IPS-18a (cell line): ENCODE measurements around the gene DDX27.
"Not testable (repeated sequence)": the region's sequence is repeated elsewhere in the genome, so short reads cannot be mapped to it uniquely, and the experiment has no call there.

Experiments used
- H3K27ac ChIP-seq: one replicate; pipeline ENCODE4 v1.5.1; 2013; ENCODE audit warnings: low read length
- H3K27me3 ChIP-seq: one replicate; pipeline ENCODE4 v1.6.1; 2013; ENCODE audit warnings: mild to moderate bottlenecking, low read length; ENCODE audit not compliant: control insufficient read depth, insufficient read depth
- H3K36me3 ChIP-seq: one replicate; pipeline ENCODE4 v1.6.1; 2013; ENCODE audit warnings: low read depth, low read length; ENCODE audit not compliant: control insufficient read depth
- H3K4me1 ChIP-seq: one replicate; pipeline ENCODE4 v1.6.1; 2013; ENCODE audit warnings: low read depth, low read length; ENCODE audit not compliant: control insufficient read depth
- H3K4me3 ChIP-seq: one replicate; pipeline ENCODE4 v1.5.1; 2013; ENCODE audit warnings: low read length
- H3K9ac ChIP-seq: one replicate; pipeline ENCODE4 v1.6.1; 2013; ENCODE audit warnings: mild to moderate bottlenecking, low read length, moderate library complexity
- H3K9me3 ChIP-seq: one replicate; pipeline ENCODE4 v1.6.1; 2013; ENCODE audit warnings: low read depth, low read length; ENCODE audit not compliant: control insufficient read depth

The DDX27 gene

GRCh38 chr20:49210757-49211110 is 8.5 kb upstream of the DDX27 start:
- no peak overlapping the region for H3K27ac ChIP-seq
- peaks cover 4% of the 10 kb centered on the region for H3K9me3 ChIP-seq
- H3K9ac ChIP-seq, result no peak overlapping the region
- no peaks in the 10 kb centered on the region for H3K4me1 ChIP-seq
- H3K27me3 ChIP-seq, result no peaks in the 10 kb centered on the region
- no peak overlapping the region for H3K4me3 ChIP-seq
- H3K36me3 ChIP-seq, result no peaks in the 10 kb centered on the region

GRCh38 chr20:49214571-49214970 is 4.6 kb upstream of the DDX27 start:
- Histone ChIP-seq H3K9ac (no peak overlapping the region), H3K36me3 (no peaks in the 10 kb centered on the region), H3K27me3 (no peaks in the 10 kb centered on the region), H3K4me1 (peaks cover 8% of the 10 kb centered on the region), H3K4me3 (no peak overlapping the region), H3K27ac (no peak overlapping the region), H3K9me3 (peaks cover 4% of the 10 kb centered on the region)

- Histone ChIP-seq H3K27ac (no peak overlapping the region), H3K36me3 (no peaks in the 10 kb centered on the region), H3K9me3 (peaks cover 2% of the 10 kb centered on the region), H3K9ac (no peak overlapping the region), H3K4me3 (no peak overlapping the region), H3K27me3 (no peaks in the 10 kb centered on the region), H3K4me1 (peaks cover 8% of the 10 kb centered on the region)
These were observed 4.0 kb upstream of the DDX27 start for GRCh38 chr20:49215232-49215631.

GRCh38 chr20:49216991-49217578 is 2.1 kb upstream of the DDX27 start:
- Histone ChIP-seq H3K9me3 (no peaks in the 10 kb centered on the region), H3K27me3 (no peaks in the 10 kb centered on the region), H3K36me3 (peaks cover 6% of the 10 kb centered on the region), H3K27ac (no peak overlapping the region), H3K9ac (no peak overlapping the region), H3K4me1 (peaks cover 8% of the 10 kb centered on the region), H3K4me3 (no peak overlapping the region)

GRCh38 chr20:49218739-49219090 is 501 bp upstream of the DDX27 start:
- Histone ChIP-seq H3K36me3 (peaks cover 16% of the 10 kb centered on the region), H3K27ac (peak overlapping the region; percentile 12), H3K9ac (peak overlapping the region; percentile 62), H3K4me3 (peak overlapping the region; percentile 76)
- H3K9me3 ChIP-seq, H3K4me1 ChIP-seq, H3K27me3 ChIP-seq: not testable (repeated sequence)

GRCh38 chr20:49219924-49220831 is 962 bp downstream of the DDX27 start:
- Histone ChIP-seq H3K36me3 (peaks cover 31% of the 10 kb centered on the region), H3K27me3 (no peaks in the 10 kb centered on the region), H3K9ac (peak overlapping the region; percentile 80), H3K27ac (peak overlapping the region; percentile 74), H3K9me3 (no peaks in the 10 kb centered on the region), H3K4me1 (peaks cover 8% of the 10 kb centered on the region), H3K4me3 (peak overlapping the region; percentile 76)

GRCh38 chr20:49225896-49226295 is 6.7 kb downstream of the DDX27 start:
- Histone ChIP-seq H3K9ac (no peak overlapping the region), H3K36me3 (peaks cover 74% of the 10 kb centered on the region)

GRCh38 chr20:49228676-49229075 is 9.5 kb downstream of the DDX27 start:
- Histone ChIP-seq H3K36me3 (peaks cover 69% of the 10 kb centered on the region), H3K9ac (no peak overlapping the region)

More at GRCh38 chr20:49225896-49226295, 6.7 kb downstream of the DDX27 start:
- H3K9me3 ChIP-seq, result no peaks in the 10 kb centered on the region
- H3K4me3 ChIP-seq, result no peak overlapping the region
- no peaks in the 10 kb centered on the region for H3K4me1 ChIP-seq
- H3K27ac ChIP-seq, result no peak overlapping the region
- H3K27me3 ChIP-seq, result no peaks in the 10 kb centered on the region

GRCh38 chr20:49229381-49229780 is 10.2 kb downstream of the DDX27 start:
- Histone ChIP-seq H3K36me3 (peaks cover 68% of the 10 kb centered on the region), H3K4me1 (no peaks in the 10 kb centered on the region), H3K9me3 (no peaks in the 10 kb centered on the region), H3K4me3 (no peak overlapping the region), H3K27me3 (no peaks in the 10 kb centered on the region), H3K9ac (no peak overlapping the region), H3K27ac (no peak overlapping the region)

More at GRCh38 chr20:49228676-49229075, 9.5 kb downstream of the DDX27 start:
- no peak overlapping the region for H3K4me3 ChIP-seq
- no peak overlapping the region for H3K27ac ChIP-seq
- no peaks in the 10 kb centered on the region for H3K4me1 ChIP-seq
- H3K27me3 ChIP-seq, result no peaks in the 10 kb centered on the region
- H3K9me3 ChIP-seq, result no peaks in the 10 kb centered on the region

GRCh38 chr20:49230021-49230420 is 10.8 kb downstream of the DDX27 start:
- no peaks in the 10 kb centered on the region for H3K27me3 ChIP-seq
- no peaks in the 10 kb centered on the region for H3K9me3 ChIP-seq
- H3K4me3 ChIP-seq, result no peak overlapping the region
- no peak overlapping the region for H3K9ac ChIP-seq
- no peaks in the 10 kb centered on the region for H3K4me1 ChIP-seq
- no peak overlapping the region for H3K27ac ChIP-seq
- H3K36me3 ChIP-seq, result peaks cover 68% of the 10 kb centered on the region

GRCh38 chr20:49230561-49231133 is 11.4 kb downstream of the DDX27 start:
- no peak overlapping the region for H3K9ac ChIP-seq
- H3K9me3 ChIP-seq, result no peaks in the 10 kb centered on the region
- no peak overlapping the region for H3K4me3 ChIP-seq
- peaks cover 67% of the 10 kb centered on the region for H3K36me3 ChIP-seq
- no peak overlapping the region for H3K27ac ChIP-seq
- no peaks in the 10 kb centered on the region for H3K4me1 ChIP-seq
- no peaks in the 10 kb centered on the region for H3K27me3 ChIP-seq
